SH-SY5Y (cell line): ENCODE data around the gene CCR8.

Experiments used
- GATA2 ChIP-seq: IDR thresholded peaks from 2 replicates; pipeline ENCODE4 v1.6.1; 2011; ENCODE audit warnings: mild to moderate bottlenecking, low read depth, low read length
- GATA3 ChIP-seq: IDR thresholded peaks from 2 replicates; pipeline ENCODE4 v1.6.1; 2011; ENCODE audit warnings: low read depth, mild to moderate bottlenecking, low read length, moderate library complexity

DNA sequence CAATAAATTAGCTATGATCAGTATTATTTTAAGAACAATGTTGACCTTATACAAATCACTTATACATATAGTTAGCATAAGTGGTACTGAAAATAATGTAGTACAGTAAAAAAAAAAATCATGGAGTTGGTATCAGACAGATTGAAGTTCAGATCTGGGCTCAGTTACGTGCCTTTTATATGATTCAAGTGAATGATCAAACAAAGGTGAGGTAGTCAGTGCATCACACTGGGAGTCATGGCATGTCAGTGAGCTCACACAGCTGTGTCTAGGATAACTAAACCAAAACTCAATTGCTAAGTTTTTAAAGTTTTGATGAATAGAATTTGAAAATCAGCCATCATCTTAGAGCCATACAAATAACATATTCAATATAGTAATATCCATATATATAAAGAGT is 11.2 kb upstream of the CCR8 start:
- TF ChIP-seq GATA2 = no peak
- no peak for TF ChIP-seq GATA3
